ENCODE results near the gene OXCT2.
A peak's percentile ranks its signal among the peaks of the same experiment; 100 is the strongest.
"Not testable (repeated sequence)": the region's sequence is repeated elsewhere in the genome, so short reads cannot be mapped to it uniquely, and the experiment has no call there.

The OXCT2 gene

DNA sequence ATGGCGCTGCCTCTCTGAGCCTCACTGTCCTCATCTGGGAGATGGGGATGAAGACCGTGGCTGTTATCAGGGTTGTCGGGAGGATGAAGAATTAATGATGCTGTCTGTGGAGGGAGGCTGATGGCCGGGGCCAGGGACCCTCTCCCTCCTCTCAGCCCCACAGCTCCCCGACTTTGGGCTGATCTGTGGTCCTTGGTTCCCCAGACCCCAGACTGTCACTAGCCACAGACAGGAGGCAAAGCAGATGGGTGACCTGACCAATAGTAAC is 15.9 kb upstream of the OXCT2 start:
- DNase-seq: not testable (repeated sequence)

DNA sequence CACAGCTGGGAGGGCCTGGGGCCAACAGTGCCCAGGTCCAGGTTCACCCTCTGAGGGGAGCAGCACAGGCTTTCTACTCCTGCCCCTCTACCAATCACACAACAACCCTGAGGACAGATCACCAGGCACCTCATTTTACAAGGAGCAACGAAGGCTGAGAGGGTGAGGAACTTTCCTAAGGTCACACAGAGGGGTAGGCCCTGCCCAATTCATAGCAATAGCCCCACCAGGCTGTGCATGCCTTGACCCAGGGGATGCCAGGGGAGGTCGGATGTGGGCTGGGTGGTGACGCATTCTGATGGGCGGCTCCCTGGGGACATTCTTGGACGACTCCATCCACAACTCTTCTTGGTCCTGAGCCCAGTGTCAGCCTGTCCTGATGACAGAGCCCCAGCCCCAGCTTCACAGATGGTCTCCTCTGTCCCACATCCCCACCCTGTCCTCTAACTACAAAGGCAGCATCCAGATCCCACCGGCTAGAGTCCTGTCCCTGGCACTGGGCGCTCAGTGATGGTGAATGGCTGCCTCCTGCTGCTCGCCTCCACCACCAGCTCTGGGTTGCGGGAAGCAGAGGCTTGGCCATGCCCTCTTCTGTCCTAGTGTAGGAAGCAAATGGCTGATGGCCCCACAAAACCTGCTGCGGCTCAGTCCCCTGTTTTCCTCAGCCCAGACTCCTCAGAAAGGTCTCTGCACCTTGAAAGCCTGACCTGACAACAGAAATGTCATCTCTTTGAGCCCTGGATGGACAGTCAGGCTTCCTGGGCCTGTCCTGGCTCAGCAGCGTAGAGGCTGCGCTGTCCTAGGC is 15.4 kb upstream of the OXCT2 start:
- DNase-seq: not testable (repeated sequence)

DNA sequence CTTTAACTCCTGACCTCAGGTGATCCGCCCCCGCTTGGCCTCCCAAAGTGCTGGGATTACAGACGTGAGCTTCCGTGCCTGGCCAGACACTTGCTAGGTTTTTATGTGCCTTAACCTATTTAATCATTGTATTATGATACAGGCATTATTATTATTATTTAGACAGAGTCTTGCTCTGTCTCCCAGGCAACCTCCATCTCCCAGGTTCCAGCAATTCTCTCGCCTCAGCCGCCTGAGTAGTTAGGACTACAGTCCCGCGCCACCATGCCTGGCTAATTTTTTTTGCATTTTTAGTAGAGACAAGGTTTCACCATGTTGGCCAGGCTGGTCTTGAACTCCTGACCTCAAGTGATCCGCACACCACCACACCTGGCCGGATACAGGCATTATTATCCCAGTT is 11.5 kb upstream of the OXCT2 start:
- not testable (repeated sequence) for DNase-seq

- no peak for DNase-seq
These were observed 11.0 kb upstream of the OXCT2 start for GRCh38 chr1:39782103-39782502.

GRCh38 chr1:39781349-39781715 is 10.2 kb upstream of the OXCT2 start:
- no peak for DNase-seq

DNA sequence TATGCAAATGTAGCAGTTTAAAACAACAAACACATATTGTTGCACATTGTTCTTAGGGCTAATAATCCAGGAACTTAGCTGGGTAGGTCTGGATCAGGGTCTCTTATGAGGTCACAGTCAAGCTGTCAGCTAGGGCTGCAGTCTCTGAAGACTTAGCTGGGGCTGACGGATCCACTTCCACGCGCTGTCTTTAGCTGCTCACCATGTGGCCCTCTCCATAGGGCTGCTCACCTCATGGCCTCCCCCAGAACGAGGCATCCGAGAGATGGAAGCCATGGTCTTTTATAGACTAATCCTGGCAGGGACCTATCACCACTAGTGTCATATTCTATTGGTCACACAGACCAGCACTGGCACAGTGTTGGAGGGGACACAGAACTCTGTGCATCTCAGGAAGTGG is 8.7 kb upstream of the OXCT2 start:
- DNase-seq: no peak

GRCh38 chr1:39779137-39779536 is 8.0 kb upstream of the OXCT2 start:
- DNase-seq: no peak

- DNase-seq: not testable (repeated sequence)
These were observed 7.4 kb upstream of the OXCT2 start for GRCh38 chr1:39778463-39779099.

DNA sequence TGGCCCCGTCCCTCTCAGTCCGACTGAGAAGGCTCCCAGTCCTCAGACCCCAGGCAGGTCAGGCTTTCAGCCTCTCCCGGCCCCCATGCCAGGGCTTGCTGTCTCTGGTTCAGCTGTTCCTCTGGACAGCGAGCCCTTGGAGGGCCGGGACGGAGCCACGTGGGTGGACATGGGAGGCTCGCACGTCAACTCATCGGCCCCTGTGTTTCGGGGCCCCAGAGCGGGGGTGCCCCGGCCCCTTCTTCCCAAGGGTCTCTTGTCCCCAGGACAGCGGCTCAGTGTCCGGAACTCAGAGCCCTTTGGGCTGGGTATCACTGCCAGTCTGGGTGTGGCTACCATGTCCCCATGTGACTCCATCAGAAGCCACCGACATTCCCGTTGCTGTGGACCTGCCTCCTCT is 6.7 kb upstream of the OXCT2 start:
- not testable (repeated sequence) for DNase-seq

- DNase-seq: no peak
These were observed 6.2 kb upstream of the OXCT2 start for GRCh38 chr1:39777306-39777705.

DNA sequence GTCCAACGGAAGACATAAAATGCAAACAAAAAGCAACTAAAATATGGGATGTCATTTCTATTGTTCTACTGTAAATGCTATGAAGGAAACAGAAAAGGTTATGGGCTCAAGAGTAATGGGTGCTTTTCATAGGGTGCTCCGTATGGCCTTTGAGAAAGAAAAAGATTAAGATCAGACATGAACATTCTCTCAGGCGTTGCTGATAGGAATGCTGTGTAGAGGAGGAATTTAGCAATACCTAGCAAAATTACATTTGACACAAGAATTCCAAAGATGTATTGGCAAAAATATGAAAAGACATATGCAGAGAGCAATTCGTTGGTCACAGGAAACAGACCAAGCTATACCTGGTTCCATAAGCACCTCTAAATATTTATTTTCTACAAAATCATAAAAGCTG is 5.7 kb upstream of the OXCT2 start:
- DNase-seq: no peak

DNA sequence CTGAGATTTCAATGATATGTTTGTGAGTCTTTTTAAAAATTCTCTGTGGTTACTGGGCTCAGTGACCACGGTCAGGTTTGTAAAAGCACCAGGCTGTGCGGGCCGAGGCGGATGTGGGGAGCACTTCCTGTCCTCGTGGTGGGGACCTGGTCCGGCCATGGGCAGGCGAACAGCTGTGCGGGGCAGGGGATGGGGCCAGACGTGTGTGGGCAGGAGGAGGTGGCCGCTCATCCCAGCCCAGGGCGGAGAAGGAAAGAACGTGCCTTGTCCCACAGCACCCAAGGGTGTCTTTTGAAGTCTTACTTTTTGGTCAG is 5.2 kb upstream of the OXCT2 start:
- DNase-seq: no peak

DNA sequence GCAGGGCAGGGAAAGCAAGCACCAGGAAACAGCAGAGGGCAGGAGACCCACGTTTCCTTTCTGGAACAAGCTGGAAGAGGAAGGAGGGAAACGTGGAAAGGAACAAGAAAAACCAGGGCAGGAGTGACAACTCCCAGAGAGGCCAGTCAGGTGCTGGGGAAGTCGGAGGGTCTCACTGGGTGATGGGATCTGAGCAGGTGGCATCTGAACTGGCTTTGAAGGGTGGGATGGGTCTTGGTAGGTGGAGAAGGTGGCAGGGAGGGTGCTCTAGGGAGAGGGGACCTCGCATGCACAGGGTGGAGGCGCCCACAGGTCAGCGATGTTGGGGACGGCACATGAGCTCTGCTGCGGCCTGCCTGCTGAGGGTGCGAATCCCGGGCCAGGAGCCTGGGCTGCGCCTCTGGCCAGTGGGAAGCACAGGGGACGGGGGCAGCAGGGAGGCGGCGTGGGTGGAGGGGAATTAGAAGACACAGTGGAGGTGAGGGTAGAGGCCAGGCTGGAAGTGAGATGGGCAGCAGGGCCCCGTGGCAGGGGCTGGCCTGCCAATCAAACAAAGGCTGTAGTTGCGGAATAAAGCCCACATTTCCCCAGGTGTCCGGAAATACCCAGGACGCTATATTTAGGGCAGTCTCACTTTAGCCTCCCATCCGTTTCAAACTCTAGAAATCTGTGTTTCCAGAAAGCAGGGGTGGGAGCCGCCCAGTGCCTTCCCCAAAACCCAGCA is 4.7 kb upstream of the OXCT2 start:
- DNase-seq: not testable (repeated sequence)

- not testable (repeated sequence) for DNase-seq
These were observed 4.0 kb upstream of the OXCT2 start for GRCh38 chr1:39775141-39775540.

GRCh38 chr1:39773369-39773979 is 2.3 kb upstream of the OXCT2 start:
- DNase-seq: not testable (repeated sequence)

GRCh38 chr1:39770100-39771021 is 787 bp downstream of the OXCT2 start:
- DNase-seq: peak; percentile 70

- not testable (repeated sequence) for DNase-seq
These were observed 1.6 kb downstream of the OXCT2 start for GRCh38 chr1:39769502-39769901.

GRCh38 chr1:39766466-39766865 is 4.7 kb downstream of the OXCT2 start:
- DNase-seq: not testable (repeated sequence)

GRCh38 chr1:39764512-39764911 is 6.6 kb downstream of the OXCT2 start:
- DNase-seq: not testable (repeated sequence)

- not testable (repeated sequence) for DNase-seq
These were observed 7.4 kb downstream of the OXCT2 start for GRCh38 chr1:39763619-39764374.

- no peak for DNase-seq
These were observed 8.3 kb downstream of the OXCT2 start for GRCh38 chr1:39762550-39763540.
